Measurements from ENCODE around the gene DRD4. TPM values are rescaled to one million over a fixed set of nuclear protein-coding genes. Genes with fewer than 3 reads are reported as not detected.
A peak's percentile ranks its signal among the peaks of the same experiment; 100 is the strongest.

Gene DRD4
- total and polyA plus RNA-seq, 2 of the 13 experiments (the other 11 are each of a cell fraction or from before 2014, with no cell fraction given): 0.09 to 0.13 TPM

DNA sequence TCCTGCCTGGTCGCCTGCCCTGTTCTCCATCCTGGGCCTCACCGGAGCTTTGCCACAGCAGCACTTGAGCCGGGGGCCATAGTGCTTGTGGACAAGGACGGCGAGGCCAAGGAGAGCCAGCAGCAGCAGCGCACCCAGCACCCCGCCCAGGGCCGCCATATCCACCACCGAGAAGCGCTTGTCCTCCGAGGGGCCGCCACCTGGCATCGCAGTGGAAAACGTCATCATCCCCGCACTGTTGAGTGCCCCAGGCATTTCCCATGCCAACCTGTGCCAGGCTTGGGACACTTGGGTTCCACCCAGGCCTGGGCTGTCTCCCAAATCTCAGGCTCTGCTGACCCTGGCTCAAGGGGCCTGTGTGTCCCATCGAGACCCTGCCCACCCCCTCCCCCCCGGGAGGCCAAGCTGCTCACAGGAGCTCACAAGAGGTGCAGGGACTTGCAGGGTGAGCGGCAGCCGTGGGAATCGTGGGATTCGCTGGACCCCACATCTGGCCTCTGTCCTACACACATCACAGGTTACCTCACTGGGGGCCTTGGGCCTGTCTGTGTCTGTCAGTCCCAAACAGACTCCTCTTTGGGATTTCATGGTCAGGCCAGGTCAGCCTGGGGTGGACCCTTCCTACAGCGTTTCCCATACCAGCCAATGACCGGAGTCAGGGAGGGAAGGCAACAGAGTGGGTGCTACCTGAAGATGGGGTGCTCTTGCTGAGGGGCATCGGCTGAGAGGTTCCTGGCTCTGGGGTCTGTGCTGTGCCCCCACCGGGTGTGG is 19.0 kb upstream of the DRD4 start:
- no peak overlapping the region for H3K9ac ChIP-seq (ENCODE audit: insufficient read depth, low read depth, low read length)
- H2AFZ ChIP-seq (ENCODE audit: low read length): no peak overlapping the region
- ATAC-seq (no peak), FAIRE-seq (no peak), DNase-seq (ENCODE audit: low spot score) (no peak)
- H3K4me1 ChIP-seq (ENCODE audit: insufficient read depth, low read length): no peaks in the 10 kb centered on the region
- no peaks in the 10 kb centered on the region for H3K9me3 ChIP-seq (ENCODE audit: low read length)
- no TSS peak for BruUV-seq (replicated peaks)
- H3K36me3 ChIP-seq (replicated peaks in 1 of 2; ENCODE audit: control insufficient read depth in 1 of 2, insufficient read depth in 2 of 2, low read length in 2 of 2): peaks cover 2 to 18% of the 10 kb centered on the region in 2 experiments; a peak in 4 of 5 replicates
- WGBS (ENCODE audit: low lambda C conversion rate): 98% methylated on average over 20 of the region's 25 CpGs
- no peaks in the 10 kb centered on the region for H3K27me3 ChIP-seq (ENCODE audit: control insufficient read depth in 1 of 2, insufficient read depth in 2 of 2, low read length in 2 of 2)
- no peaks in the 10 kb centered on the region for H3K79me2 ChIP-seq (ENCODE audit: insufficient read depth, low read length)
- ChIA-PET CTCF (ENCODE audit: low intra/inter-chr PET ratio, low total read pairs) (no interaction called here), POLR2A (no interaction called here)
- no peak for TF ChIP-seq MBD4 (IDR thresholded peaks at IDR 0.05; ENCODE audit: borderline replicate concordance, low read length)
- peak; percentile 15 for TF ChIP-seq AGO2 (optimal IDR thresholded peaks at IDR 0.05; ENCODE audit: low read depth, low read length)
- no peak for TF ChIP-seq KAT8 (CRISPR knock-in tag; IDR thresholded peaks at IDR 0.05)
- TF ChIP-seq RBM22 (optimal IDR thresholded peaks at IDR 0.05; ENCODE audit: low read length): peak; percentile 59
- no peak for TF ChIP-seq ZEB1 (IDR thresholded peaks at IDR 0.05; ENCODE audit: insufficient replicate concordance, low read depth)
- no peak for TF ChIP-seq POLR2AphosphoS2 (IDR thresholded peaks at IDR 0.05; ENCODE audit: low read depth, low read length)
- TF ChIP-seq, protein P1, sequence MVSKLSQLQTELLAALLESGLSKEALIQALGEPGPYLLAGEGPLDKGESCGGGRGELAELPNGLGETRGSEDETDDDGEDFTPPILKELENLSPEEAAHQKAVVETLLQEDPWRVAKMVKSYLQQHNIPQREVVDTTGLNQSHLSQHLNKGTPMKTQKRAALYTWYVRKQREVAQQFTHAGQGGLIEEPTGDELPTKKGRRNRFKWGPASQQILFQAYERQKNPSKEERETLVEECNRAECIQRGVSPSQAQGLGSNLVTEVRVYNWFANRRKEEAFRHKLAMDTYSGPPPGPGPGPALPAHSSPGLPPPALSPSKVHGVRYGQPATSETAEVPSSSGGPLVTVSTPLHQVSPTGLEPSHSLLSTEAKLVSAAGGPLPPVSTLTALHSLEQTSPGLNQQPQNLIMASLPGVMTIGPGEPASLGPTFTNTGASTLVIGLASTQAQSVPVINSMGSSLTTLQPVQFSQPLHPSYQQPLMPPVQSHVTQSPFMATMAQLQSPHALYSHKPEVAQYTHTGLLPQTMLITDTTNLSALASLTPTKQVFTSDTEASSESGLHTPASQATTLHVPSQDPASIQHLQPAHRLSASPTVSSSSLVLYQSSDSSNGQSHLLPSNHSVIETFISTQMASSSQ (IDR thresholded peaks at IDR 0.05; ENCODE audit: low read depth): no peak
- TF ChIP-seq, protein P1 (CRISPR knock-in tag; IDR thresholded peaks at IDR 0.05; ENCODE audit: borderline replicate concordance): no peak
- no peak for TF ChIP-seq PHB2 (IDR thresholded peaks at IDR 0.05; ENCODE audit: partially characterized antibody)
- no peaks in the 10 kb centered on the region for H4K20me1 ChIP-seq (ENCODE audit: insufficient read depth, low read length)
- H3K4me3 ChIP-seq (replicated peaks in 1 of 3; ENCODE audit: insufficient read depth in 1 of 3, low read depth in 2 of 3, low read length in 3 of 3): no peak overlapping the region
- no peak overlapping the region for H3K27ac ChIP-seq (ENCODE audit: extremely low read length, insufficient read depth, low read length)
- in situ Hi-C loops (cut with HindIII; ENCODE audit: extremely low pct_ligation_motif_present, low pct_unique_long_range_greater_than_20kb): no loop called here
- no peak overlapping the region for H3K4me2 ChIP-seq (ENCODE audit: low read depth, low read length)
- intact Hi-C loops (cut with micrococcal nuclease; ENCODE audit: unreplicated experiment): loop anchor here (10.0 kb wide), 1 partner anchor 63 kb away; no protein-coding TSS in a partner anchor

Data from HepG2 (cell line).